HUDEP-2 (cell line): Measurements from ENCODE around the gene SHC4.

Experiments
- DNase-seq, 76 experiments: peaks; one replicate each; lab custom pipeline; 2025; ENCODE audit not compliant: unreplicated experiment in 76 of 76; lab: John Stamatoyannopoulos, UW

SHC4 gene

DNA sequence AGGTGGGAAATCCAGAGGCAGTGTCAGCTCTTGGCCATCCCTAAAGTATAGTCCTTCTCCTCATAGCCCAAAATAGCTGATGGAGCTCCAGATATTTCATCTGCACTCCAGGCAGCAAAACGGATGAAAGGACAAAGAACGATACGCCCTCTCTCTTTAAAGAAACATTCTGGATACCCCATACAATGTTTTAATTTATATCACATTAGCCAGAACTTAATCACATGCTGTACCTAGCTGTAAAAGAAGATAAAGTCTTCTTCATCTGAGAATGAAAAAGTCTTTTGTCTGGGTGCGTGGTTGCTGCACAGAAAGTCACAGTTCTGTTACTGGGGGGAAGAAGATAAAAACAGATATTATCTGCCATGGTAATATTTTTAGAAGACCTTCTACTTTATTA, 4.3 kb upstream of the SHC4 start:
- no peak for DNase-seq

DNA sequence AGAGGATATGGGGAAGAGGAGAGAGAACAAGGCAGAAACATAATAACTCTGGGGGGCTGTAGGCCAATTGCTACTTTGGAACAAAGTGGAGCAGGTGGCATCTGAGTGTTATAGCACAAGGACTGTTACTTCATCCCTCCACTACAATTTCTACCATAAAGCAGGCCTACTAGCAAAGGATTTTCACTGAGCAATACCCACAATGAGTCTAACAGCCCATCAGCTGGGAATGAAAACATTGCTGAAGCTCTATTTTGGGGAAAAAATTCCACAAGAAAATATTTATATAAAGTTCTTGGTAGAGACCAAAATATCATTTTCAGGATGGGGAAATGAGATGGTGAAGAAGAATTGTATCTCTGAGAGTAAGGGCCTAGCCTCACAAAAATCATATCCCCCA, 3.6 kb upstream of the SHC4 start:
- no peak for DNase-seq

DNA sequence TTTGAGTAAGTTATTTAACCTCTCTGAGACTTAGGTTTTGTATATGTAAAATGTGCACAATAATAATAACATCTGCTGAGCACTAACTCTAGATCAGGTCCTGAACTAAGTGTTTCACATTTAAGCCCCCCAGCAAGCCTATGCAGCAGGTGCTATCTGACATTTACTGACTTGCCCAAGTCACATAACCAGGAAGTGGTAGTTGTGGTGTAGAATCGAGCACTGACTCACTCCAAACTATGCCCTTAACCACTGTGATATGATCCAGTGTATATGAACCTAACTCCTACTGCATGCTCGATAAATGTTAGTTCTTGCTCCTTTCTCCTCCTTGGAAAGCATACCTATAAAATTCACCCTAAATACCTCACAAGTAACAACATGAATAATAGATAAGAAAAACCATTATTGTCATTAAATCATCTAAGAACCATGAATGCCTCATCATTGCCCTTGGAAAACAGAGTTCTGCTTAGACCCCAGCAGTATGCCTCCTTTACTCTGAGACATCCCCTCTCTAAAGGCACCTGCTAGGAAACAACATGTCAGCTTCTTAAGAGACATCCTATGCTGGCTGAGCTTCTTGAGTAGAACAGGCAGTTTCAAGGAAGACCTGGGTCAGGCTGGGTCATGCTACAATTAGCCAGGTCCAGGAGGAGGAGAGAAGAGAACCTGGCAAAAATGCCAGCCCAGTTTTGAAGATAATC, 3.0 kb upstream of the SHC4 start:
- DNase-seq, result peak in 3 of 76 experiments; percentile 4 to 33 (median 22)

DNA sequence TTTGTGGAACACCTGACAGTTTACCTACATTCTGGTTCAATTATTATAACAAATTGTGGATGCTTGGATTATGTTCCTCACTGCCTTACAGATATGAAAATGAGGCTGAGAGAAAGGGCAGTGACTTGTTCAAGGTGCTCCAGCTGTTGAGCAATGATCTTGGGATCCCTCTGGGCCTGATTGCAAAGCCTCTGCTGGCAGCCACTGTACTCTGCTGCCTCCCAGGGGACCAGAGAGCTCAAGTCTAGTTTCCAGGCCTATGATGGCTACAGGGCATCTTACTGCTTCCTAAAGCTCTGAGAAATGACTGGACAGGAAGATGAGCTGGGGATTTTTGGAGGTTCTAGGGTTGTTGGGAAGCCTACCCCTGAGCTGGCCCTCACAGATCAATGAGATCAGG, 2.3 kb upstream of the SHC4 start:
- DNase-seq, result peak in 8 of 76 experiments; percentile 6 to 42 (median 19)

DNA sequence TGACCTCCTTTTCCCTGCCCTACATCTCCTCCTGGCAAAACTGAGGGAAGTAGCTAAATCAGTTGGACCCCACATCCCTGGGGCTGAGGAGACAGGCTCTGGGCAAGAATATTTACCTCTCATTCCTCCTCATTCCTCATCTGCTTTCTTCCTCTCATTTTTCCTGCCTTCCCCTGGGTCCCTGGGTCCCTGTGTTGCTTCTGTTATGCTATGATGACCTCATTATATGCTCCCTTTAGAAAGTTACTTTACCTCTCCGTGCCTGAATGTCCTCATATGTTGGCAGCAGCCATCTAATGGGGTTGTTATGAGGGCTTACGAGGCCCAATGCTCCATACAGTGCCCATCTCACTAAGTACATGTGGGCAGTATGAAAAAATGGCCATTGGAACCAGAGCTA, 1.2 kb upstream of the SHC4 start:
- DNase-seq, result no peak

DNA sequence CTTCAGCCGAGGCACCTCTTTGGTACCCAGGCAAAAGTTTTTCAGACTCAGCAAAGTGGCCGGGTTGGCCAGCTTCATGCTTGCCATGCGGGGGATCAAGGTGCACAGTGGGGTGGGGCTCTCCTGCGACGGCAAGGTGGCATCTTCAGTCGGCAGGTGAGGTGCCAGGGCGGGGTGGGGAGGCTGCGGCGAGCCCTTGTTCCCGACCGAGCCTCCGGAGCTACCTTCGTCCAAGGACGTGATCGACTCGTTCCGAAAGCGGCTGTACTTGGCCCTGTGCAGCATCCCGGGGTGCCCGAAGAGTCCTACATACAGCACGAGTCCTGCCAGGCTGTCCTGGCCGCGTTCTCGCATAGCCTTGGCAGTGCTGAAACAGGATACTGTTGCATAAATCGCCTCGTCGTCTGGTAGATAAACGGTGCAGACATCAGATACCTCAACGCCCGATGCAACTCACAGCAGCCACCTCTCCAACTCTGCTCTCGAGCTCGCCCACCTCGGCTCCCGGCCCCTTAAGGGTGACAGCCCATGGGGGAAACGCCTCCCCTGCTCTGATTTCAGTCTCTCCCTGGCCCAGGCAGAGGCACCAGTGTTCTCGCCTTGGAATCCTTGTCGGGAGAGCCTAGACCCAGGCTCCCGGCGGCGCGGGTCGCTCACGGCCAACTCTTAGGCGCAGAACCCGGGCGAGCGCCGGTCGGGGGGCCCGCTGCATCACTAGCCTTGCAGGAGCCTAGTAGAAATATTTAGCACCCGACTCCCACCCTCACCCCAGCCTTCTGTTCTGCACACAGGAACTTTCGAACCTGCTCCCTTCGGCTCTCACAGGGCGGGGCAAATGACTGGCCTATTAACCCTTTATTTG, 826 bp downstream of the SHC4 start:
- DNase-seq, result peak in 1 of 76 experiments; percentile 7

DNA sequence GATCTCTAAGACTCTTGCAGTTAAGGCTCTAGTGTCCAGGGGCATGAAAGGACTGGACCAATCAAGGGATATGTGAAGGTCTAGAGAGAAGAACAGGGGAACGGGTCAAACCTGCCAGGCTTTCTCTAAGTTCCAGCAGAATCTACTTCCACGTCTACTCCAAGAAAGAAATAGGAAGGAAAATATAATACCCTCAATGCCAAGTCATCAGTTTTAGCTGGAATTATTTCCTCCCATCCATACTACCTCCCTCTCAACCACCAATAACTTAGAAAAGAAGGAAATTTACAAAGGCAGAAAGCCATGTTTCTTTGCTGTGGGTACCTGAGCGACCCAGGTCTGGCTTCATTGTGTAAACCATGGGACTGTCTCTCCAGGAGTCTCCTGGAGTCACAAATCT, 7.8 kb downstream of the SHC4 start:
- no peak for DNase-seq

DNA sequence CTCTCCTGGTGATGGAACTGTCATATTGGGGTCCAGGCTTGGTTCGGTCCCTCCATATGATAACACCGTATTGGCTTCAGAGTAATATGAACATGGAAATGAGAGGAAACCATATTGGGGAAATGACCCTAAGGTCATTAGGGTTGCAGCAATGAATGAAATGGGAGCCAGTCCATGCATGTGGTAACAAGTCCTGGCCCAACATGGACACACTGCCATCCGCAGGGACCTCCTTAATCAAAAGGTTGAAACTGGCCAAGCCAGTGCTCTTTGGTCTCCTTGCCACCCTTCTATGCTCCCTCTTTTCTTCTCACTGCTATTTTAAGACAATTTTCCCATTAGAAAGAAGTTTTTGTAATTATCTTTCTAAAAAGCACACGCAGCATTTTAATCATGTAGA, 8.3 kb downstream of the SHC4 start:
- no peak for DNase-seq

DNA sequence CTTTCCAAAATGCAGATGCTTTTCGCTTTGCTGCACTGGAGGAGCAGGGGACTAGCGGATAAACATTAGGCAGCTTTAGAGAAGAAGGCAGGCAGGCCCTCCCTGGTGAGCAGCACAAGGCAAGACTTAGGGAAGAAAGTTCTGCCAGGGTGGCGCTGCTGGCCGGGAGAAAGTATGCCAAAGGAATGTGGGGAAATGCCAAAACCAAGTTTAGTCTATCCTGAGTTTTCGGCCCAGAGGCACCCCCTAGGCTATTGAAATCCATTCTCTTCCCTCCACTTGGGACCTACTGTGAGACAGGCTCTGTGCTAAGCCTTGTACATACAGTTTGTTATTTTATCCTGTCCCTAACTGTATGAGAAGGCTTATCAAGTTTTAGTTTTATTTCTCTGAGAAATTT, 9.2 kb downstream of the SHC4 start:
- no peak for DNase-seq

DNA sequence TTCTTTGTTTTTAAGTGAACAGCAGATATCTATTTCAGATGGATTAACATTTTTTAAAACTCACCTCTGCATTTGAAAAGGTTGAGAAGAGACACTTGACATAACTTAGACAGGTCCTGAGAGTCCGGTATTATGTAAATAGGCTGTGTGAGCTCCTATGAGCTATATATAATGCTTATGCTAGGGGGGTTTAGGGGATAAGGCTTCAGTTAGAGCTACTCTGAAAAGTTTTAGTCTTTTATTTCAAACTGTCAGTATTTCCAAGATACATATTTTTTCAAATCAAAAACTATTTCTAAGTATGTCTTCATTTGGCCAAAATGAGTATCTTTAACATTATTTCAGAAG, 16.9 kb downstream of the SHC4 start:
- no peak for DNase-seq

DNA sequence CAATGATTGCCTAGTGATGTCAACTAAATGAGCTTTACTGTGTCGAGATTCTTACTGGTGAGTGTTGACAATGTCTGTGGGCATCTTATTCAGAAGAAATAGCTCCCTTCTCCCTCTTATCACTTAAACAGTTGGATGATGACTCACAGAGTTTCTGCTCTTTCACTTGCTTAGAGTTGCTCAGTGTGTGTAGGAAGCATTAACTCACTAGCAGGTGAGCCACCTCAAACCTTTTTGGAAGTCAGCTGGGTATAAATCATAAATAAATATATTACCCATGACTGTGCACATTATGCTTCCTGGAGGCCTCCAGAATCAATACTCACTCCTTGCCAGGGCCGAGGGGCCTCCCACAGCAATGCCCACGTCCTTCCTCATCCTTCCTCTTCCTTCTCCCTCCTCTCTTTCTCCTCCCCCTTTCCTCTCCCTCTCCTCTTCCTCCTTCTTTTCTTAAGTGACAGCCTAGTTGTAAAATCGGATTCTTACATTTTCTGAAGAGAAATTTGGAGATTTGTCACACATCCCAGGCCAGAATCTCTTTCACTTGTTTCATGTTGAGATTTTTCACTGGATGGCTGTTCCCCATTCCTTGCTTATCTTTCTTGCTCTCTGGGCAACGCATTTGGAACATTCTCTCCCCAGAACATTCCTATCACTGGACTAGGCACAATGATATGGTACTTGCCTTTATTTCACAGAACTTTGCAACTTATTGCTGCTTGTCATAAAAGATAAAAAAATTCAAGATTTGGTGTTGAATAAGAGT, 17.5 kb downstream of the SHC4 start:
- DNase-seq, result peak in 3 of 76 experiments; percentile 5 to 17 (median 6)

DNA sequence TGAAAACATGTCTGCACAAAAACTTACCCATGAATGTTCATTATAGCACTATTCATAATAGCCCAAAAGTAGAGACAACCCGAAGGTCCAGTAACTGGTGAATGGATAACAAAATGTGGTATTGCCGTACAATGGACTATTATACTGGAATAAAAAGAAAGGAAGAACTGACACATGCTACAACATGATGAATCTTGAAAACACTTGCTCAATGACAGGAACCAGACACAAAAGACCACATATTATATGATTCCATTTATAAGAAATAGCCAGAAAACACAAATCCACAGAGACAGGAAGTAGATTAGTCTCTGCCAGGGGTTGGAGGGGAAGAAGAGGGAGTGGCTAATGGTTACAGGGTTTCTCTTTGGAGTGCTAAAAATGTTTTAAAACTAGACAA, 18.3 kb downstream of the SHC4 start:
- DNase-seq, result no peak

DNA sequence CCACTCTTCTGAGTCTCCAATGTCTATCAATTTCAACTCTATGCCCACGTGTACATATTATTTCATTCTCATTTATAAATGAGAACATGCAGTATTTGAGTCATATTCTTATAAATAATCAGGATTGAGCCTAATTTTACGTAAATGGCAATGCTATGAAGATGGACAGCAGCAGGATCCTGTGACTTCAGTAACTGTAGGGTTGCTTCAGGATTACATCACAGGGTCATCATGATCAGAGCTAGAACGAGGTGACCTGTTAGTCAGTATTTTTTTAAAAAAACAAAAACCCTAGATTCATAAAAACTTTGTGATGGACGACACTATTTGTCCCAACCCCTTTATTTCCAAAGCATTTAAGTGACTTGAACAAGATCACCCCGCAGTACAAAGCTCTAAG, 21.8 kb downstream of the SHC4 start:
- DNase-seq, result no peak

DNA sequence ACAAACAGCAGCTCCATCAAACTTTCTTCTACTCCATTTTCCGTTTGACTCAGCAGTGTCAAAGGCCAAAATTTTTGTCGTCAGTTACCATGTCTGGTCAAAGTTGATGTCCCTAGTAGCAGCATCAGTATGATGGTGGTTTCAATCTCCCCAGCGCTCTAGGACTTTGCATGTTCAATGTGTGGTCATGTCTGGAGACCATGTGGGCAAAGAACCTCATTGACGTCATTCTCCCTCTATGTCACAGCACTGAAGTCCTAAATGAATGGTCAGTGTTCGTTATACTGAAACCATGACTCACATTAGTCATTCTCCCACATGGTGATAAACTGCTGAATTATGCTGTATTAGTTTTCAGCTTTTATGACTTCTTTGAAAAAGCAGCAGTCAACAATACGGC, 23.2 kb downstream of the SHC4 start:
- DNase-seq, result no peak

DNA sequence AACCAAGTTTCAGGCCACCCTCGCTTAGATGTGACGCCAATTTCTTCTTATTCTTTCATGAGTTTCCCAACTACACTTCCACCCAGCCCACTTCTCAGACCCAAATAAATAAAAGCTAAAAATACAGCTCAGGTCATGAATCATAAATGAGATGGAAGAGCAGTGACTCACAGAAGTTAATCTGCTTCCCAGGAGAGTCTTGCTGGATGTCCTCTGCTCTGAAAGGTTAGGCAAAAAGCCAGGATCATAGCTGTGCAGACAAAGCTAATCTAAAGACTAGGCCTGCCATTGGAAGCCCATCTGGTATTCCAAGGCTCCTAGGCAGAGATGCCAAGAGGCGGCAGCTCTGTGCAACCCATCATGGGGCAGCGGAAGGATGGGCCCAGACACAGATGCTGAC, 24.1 kb downstream of the SHC4 start:
- no peak for DNase-seq

DNA sequence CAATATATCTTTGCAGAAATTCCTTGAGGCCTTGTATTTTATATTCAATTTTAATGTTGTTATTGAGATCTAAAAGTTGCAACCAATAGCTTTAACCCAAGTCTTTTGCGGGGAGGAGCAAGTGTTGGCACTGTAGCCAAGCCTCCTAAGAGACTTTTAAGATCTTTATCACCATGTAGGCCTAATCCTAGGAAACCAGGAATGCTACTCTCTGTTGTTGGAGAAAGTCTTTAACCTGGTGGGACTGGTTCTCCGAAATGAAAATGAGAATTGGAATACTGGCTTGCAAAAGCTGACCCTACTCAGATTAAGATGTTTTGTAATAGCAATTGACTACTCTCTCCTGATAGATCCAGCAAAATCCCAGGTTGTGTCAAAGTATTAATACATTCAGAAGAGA, 25.8 kb downstream of the SHC4 start:
- no peak for DNase-seq

DNA sequence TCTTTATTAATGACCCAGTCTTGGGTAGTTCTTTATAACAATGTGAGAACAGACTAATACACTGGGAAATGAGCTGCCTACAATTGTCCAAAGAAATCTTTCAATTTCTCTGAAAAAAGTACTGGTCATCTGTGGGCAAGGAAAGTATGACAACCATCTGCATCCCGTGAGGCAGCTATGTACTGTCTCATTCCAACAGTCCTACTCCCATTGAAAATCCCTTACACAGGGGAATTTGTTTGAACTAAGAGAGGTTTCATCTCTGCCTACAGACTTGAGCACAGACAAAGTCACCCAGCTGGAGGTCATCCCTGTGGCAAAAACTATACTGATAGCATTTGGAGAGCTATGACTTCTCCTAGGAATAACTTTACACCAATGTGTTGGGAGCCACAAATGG, 27.1 kb downstream of the SHC4 start:
- no peak for DNase-seq

DNA sequence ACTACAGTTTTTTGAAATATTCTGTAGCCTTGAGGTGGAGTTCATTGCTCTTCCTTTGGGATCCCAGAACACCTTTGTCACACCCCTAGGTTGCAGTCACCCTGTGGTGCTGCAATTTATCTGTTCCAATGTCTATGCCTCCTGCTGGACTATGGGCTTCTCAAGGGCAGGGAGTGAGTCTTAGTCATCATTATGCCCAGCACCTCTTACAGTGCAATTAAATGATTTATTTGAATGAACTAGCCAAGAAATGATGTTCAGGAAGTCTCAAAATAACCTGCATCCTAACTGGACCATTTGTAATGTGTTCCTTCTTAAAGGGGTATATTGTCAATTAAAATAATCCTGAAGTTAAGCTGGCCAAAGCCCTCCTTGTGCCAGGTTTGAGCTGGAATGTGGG, 28.5 kb downstream of the SHC4 start:
- DNase-seq, result no peak

DNA sequence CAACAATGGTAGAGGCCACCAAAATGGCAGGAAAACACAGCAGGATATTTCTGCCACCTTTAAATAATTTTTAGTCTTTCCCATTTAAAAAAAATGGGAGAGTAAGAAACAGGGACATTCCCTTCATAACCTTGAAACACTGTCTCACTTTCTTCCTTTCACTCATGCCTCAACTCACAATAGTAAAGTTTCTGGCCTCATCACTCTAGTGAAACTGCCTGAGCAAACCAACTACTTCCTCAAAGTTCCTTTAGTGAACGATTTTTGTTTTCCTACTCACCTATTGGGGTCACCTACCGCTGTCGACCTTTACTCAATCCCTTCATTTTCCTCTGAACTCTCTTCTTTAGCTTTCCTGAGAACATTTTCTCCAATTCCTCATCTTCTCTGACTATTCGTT, 33.0 kb downstream of the SHC4 start:
- no peak for DNase-seq

DNA sequence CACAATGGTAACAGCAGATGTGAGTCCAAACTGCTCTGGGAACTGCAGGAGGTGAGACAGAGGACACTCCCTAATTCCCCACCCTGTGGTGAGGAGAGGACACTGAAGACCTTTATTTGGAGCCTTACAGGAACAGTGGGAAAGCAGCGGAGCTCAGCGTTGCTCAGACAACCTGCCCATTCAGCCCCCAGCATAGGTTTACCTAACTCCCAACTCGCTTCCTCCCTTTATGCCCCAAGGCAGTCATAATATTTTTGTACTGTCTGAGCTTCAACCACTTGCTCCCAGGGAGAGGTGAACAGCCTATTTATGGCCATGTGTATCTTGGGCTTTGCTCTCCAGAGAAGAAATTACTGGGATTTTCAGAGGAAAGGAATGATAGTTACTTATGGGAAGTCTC, 34.1 kb downstream of the SHC4 start:
- no peak for DNase-seq

DNA sequence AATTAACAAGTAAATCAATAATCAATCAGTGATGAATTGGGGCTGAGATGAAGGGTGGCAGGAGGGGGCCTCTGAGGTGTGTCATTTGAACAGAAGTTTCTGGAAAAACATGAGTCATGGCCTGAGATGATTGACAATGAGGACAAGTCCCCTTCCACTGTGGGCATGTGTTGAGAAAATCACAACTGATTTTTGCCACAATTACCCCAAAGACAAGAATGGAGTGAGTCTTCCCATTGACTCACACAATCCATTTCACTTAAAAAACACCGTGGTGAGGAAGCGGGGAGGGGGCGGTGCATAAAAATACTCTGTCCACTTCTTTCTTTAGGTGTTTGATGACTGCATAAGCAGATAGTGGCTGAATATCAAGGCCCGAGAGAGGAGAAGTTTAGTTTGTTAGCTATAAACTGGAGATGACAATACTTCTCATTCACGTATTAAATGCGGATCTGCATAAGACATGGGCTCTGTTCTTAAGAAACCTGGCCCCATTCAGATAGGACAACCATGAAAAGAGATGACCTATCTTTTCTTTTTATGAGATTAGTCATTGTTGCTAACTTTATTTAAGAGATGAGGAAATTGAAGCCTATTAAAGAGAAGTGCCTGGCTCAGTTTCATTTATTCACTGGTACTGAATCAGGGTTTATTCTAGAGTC, 34.7 kb downstream of the SHC4 start:
- no peak for DNase-seq
